Rectal smooth muscle tissue (tissue), 1 donor: Measurements from ENCODE around the gene ANTXR1.
A peak's percentile ranks its signal among the peaks of the same experiment; 100 is the strongest.

Source experiments
- H3K27ac ChIP-seq: one replicate; pipeline ENCODE4 v1.7.0; 2013; ENCODE audit warnings: low read depth, low read length, inconsistent platforms
- H3K27me3 ChIP-seq: one replicate; pipeline ENCODE4 v1.7.0; 2013; ENCODE audit warnings: low read length; ENCODE audit not compliant: control insufficient read depth, insufficient read depth
- H3K36me3 ChIP-seq: one replicate; pipeline ENCODE4 v1.7.0; 2013; ENCODE audit warnings: low read length; ENCODE audit not compliant: control insufficient read depth, insufficient read depth
- H3K4me1 ChIP-seq: one replicate; pipeline ENCODE4 v1.7.0; 2013; ENCODE audit warnings: low read length; ENCODE audit not compliant: control insufficient read depth, insufficient read depth
- H3K4me3 ChIP-seq: one replicate; pipeline ENCODE4 v1.7.0; 2013; ENCODE audit warnings: low read length
- H3K9ac ChIP-seq: one replicate; pipeline ENCODE4 v1.7.0; 2013; ENCODE audit warnings: low read length

The ANTXR1 gene

DNA sequence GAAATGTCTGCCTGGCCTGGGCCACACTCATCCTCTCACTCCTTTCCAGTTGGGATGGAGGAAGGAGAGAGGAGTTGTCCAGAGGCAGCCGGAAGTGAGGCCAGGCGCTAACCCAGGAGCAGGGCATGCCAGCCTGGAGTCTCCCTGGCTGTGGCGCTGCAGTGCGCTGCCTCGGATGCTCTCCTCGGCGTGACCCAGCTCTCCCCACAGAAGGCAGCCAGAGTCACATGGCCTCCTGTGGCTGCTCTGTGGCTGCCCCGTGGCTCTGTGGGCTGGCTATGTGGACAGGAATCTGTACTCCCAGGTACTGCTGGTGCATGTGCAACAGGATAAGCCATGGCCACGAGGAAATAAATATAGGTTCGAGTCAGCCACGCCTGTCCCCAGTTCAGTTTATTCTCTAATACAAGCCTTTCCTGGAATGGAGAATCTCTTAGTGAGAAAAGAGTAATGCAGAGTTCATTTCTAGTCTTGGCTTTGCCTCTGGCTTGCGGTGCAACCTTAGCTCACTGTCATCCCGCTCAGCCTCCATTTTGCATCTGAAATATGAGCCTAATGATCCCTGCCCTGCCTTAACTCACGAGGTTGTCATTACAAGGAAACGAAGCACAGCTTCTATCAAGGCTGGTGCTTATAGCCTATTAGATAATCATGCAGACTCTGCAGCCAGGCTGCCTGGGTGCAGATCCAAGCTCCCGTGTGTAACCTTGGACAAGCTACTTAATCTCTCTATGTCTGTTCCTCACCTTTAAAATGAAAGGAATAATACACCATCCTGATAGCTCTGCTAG is 106.3 kb downstream of the ANTXR1 start:
- H3K9ac ChIP-seq, result no peak overlapping the region

DNA sequence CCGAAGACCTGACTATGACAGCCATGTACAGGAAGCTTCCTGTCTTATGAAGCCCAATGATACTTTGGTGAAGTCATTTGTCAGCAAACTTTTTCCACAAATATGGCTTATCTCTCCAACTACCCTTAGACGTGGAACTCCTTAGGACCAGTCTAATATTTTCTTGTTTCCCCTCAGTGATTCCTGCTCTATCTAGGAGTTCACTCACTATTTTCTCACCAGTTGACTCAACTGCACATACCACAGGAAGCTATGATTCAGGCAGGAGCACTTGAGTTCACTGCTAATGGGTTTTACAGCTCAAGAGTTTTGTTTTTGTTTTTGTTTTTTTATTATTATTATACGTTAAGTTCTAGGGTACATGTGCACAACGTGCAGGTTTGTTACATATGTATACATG is 109.3 kb downstream of the ANTXR1 start:
- Histone ChIP-seq H3K4me3 (no peak overlapping the region), H3K27ac (no peak overlapping the region), H3K9ac (no peak overlapping the region), H3K4me1 (peaks cover 5% of the 10 kb centered on the region), H3K27me3 (no peaks in the 10 kb centered on the region), H3K36me3 (peaks cover 10% of the 10 kb centered on the region)

More for the DNA sequence above, 106.3 kb downstream of the ANTXR1 start:
- no peak overlapping the region for H3K4me3 ChIP-seq
- H3K27me3 ChIP-seq, result no peaks in the 10 kb centered on the region
- H3K4me1 ChIP-seq, result peaks cover 7% of the 10 kb centered on the region
- H3K27ac ChIP-seq, result peak overlapping the region; percentile 68
- H3K36me3 ChIP-seq, result peaks cover 5% of the 10 kb centered on the region

DNA sequence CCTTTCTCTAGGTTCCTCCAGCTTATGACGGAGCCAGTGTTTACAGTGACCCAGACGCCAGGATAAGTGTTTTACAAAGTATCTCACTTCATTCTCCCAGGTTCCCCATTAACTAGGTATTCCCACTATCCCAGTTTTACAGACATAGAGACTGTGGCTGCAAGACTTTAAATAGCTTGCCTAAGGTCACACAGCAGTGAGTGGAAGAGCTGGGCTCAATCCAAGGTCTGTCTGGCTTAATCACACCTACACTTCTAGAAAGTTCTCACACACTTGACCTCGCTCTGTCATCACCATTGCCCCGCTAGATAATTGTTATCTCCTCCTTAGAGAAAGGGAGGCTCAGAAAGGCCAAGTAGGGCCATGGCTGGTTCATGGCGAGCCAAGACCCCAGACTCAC is 110.2 kb downstream of the ANTXR1 start:
- Histone ChIP-seq H3K9ac (no peak overlapping the region), H3K27ac (no peak overlapping the region), H3K4me3 (no peak overlapping the region), H3K27me3 (no peaks in the 10 kb centered on the region), H3K4me1 (peaks cover 5% of the 10 kb centered on the region), H3K36me3 (peaks cover 10% of the 10 kb centered on the region)

DNA sequence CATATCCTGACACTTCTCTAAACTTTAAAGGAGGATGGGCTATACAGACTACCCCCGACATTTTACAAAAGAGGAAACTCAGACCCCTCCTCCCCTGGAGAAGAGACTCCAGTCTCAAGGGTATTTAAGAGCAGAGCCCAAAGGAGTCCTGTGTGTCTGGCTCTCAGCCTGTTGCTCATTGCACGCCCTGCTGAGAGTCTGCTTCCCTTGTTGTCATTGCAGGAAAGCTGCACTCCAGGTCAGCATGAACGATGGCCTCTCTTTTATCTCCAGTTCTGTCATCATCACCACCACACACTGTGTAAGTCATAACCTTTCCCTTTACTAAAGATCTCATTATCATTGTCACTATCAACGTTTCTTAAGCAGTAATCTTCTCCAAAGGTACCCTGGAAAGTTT is 111.4 kb downstream of the ANTXR1 start:
- H3K9ac ChIP-seq, result no peak overlapping the region
- H3K4me3 ChIP-seq, result no peak overlapping the region
- peaks cover 4% of the 10 kb centered on the region for H3K4me1 ChIP-seq
- no peaks in the 10 kb centered on the region for H3K27me3 ChIP-seq
- H3K36me3 ChIP-seq, result peaks cover 10% of the 10 kb centered on the region
- no peak overlapping the region for H3K27ac ChIP-seq

DNA sequence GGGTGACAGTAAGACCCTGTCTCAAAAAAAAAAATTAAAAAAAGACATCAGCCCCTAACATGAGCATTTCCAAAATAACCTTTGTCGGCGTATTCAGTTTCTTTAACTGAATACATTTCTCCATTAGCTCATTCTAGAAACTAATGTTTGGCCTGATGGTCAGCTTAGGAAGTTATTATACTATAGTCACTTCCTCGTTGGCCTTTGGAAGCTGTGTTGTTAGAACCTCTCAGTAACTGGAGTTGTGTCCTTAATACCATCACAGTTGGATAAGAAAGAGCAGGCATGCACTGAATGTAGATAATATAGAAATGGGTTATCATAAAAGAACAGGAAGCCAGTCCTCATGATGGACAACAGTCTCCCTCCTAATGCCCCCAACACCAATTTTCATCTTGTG is 112.8 kb downstream of the ANTXR1 start:
- Histone ChIP-seq H3K9ac (no peak overlapping the region), H3K36me3 (peaks cover 10% of the 10 kb centered on the region), H3K27me3 (no peaks in the 10 kb centered on the region), H3K4me3 (no peak overlapping the region), H3K27ac (no peak overlapping the region), H3K4me1 (no peaks in the 10 kb centered on the region)

DNA sequence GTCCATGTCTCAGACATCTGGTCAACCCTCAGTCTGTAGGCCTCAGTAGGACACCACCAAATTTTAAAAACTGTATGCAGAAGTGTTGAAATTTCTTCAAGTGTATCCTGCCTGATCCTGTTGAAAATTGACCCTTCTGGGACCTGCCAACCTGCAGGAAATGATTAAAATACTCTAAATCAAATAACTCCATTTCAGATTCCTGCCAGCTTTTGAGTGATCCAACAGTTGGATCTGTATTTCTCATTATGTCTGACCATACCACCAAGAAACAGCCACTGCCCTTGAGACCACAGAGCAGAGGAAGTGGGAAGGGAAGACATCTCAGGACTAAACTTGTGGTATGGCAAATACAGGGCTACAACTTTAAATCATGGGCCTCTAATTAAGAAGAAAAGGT is 113.4 kb downstream of the ANTXR1 start:
- Histone ChIP-seq H3K4me3 (no peak overlapping the region), H3K36me3 (peaks cover 10% of the 10 kb centered on the region), H3K27me3 (no peaks in the 10 kb centered on the region), H3K9ac (no peak overlapping the region), H3K4me1 (no peaks in the 10 kb centered on the region), H3K27ac (no peak overlapping the region)

DNA sequence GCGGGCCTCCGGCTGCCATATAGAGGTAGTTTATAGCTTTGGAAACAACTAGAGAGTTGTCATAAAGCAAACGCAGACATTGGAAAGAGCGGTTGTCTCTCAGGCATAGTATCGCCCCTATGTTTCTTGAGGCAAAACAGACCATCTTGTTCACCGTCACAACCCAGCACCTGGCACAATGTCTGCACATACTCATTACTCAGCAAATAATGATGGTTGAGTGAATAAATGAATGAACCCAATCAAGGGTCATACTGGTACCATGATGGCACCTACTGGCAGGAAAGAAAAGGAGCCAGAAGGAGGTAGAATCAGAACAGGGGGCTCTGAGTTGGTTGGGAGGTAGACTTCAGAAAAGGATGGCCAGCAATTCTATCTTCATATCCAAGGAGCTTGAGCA is 118.5 kb downstream of the ANTXR1 start:
- Histone ChIP-seq H3K4me3 (no peak overlapping the region), H3K9ac (no peak overlapping the region), H3K4me1 (peaks cover 2% of the 10 kb centered on the region), H3K27ac (no peak overlapping the region), H3K36me3 (no peaks in the 10 kb centered on the region), H3K27me3 (no peaks in the 10 kb centered on the region)

DNA sequence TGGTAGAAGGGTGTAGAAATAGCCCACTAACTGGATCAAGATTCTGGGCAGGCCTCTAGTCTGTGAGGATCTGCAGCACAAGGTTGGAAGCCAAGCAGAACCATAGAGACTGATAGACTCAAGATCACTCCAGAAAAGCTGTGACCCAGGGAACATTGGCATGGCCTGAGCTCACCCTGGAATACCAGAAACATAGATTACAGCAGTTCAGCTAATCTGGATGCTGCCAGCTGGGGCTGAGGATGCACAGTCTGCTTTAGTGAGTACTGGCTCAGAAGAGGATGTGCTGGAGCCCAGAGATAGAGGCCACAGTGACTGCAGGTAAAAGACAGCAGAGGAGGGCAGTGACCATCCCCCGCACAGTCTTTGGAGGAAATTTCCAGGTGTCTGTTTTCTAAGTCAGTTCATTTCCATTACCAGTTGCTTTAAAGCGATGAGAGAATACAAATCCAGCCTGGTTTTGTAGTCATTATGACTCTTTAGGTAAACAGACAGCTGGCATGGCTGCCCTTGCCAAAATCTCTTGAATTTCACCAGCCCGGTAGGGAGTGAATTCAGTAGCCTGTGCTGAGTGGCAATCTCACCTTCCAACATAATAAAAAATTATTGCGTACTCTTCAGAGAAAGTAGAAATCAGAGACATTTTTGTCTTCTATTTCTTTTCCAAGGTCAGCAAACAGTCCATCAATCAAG is 119.2 kb downstream of the ANTXR1 start:
- peaks cover 2% of the 10 kb centered on the region for H3K4me1 ChIP-seq
- no peaks in the 10 kb centered on the region for H3K27me3 ChIP-seq
- H3K9ac ChIP-seq, result no peak overlapping the region
- no peak overlapping the region for H3K27ac ChIP-seq
- no peaks in the 10 kb centered on the region for H3K36me3 ChIP-seq
- H3K4me3 ChIP-seq, result no peak overlapping the region

DNA sequence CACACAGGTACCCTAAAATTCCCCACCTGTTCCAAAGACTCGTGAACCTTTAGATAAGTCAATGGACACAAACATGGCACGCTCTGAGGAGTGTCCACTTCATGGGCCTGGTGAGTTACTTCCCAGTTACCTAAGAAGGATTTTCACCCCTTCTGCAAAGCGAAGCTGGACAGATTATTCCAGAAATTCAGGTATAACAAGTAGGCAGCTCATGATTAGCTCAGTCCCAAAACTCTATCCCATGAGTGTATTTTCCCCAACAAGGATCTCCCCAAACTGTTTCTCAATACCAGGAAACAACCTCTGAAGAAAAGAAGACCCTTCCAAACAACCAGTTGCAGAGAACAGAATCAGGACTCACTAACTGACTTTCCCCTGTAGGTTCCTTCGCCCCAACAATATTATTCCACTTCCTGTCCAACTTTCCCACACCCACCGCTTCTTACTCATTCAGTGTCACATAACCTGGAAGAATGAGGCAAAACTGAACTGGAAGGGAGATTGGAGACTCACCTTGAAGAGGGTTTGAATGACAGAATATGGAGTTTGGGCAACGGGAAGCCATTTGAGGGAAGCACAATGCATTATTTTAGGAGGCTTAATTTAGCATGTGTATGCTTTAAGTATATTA is 120.1 kb downstream of the ANTXR1 start:
- no peak overlapping the region for H3K4me3 ChIP-seq
- peaks cover 2% of the 10 kb centered on the region for H3K4me1 ChIP-seq
- H3K36me3 ChIP-seq, result no peaks in the 10 kb centered on the region
- no peak overlapping the region for H3K27ac ChIP-seq
- no peaks in the 10 kb centered on the region for H3K27me3 ChIP-seq
- no peak overlapping the region for H3K9ac ChIP-seq

DNA sequence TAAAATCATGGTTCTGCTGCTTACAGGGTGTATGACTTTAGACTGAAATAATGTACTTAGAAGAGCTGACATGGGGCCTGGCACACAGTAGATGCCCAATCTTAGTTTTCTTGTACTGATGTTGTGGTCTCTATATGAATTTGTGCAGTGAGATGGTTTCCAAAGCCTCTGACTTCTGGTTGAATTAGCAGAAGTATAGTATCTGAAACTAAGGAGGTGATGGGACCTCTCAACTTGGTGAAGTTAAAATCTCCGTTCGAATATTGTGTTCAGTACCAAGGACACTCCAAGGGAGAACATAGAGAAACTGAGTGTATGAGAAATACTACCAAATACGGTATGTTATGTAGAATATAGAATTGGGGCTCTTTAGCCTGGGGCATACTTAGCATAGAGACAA is 120.9 kb downstream of the ANTXR1 start:
- no peak overlapping the region for H3K27ac ChIP-seq

DNA sequence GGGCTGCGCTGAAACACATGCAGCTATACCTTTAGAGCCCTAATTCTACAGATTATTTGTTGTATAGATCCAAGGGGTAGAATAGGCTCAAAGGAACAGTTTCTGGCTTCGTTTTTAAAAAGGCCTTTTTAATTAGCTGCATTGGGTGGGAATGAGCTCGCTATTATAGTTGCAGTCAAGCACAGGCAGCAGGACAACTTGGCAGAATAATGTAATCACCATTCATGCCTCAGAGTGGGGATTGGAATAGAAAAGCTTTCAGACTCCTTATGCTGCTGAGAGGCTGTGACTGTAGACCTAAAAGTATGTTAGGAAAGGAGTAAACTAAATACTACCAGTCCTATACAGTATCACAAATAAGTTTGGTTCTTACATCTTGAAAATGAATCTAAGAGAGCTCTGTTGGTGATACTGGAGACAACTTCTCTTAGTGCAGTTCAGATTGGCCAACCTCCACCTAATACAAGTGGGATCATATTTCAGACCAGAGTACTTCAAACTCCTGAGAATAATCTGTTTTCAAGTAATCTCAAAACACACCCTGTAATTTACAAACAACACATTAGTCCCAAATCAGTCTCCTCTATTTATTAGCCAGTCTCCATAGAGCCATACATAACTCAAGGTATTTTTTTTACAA is 121.4 kb downstream of the ANTXR1 start:
- Histone ChIP-seq H3K9ac (no peak overlapping the region), H3K27me3 (no peaks in the 10 kb centered on the region), H3K4me1 (peaks cover 2% of the 10 kb centered on the region), H3K4me3 (no peak overlapping the region), H3K36me3 (no peaks in the 10 kb centered on the region), H3K27ac (no peak overlapping the region)

More for the DNA sequence above, 120.9 kb downstream of the ANTXR1 start:
- H3K36me3 ChIP-seq, result no peaks in the 10 kb centered on the region
- no peak overlapping the region for H3K9ac ChIP-seq
- H3K4me1 ChIP-seq, result peaks cover 2% of the 10 kb centered on the region
- H3K27me3 ChIP-seq, result no peaks in the 10 kb centered on the region
- H3K4me3 ChIP-seq, result no peak overlapping the region

DNA sequence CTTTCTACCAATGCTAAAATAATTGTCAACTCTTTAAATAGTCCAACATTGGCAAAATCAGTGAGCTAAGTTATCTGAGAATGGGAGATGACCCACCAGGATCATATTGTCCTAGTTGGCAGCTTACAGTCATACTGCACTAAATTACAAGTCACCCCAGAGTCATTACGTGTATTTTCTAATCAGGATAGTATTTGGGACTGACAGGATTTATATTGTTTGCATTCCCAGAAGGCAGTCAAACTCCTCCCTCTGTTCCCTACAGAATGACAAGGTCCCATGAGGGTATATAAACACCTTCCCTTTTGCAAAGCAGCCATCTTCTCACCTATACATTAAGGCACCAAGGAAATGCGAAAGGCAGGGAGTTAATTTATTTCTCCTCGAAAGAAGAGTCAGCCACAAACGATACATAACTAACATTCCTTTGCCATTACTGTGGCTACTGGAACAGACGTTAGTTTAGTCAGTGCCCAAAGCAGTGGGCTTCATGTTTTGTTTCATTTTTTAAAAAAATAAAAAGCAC is 125.3 kb downstream of the ANTXR1 start:
- no peaks in the 10 kb centered on the region for H3K27me3 ChIP-seq
- no peak overlapping the region for H3K27ac ChIP-seq
- H3K4me1 ChIP-seq, result peaks cover 2% of the 10 kb centered on the region
- H3K9ac ChIP-seq, result no peak overlapping the region
- no peak overlapping the region for H3K4me3 ChIP-seq
- H3K36me3 ChIP-seq, result no peaks in the 10 kb centered on the region
